ENCODE data around the gene SEC23B. TPM values are rescaled to one million over a fixed set of nuclear protein-coding genes. Genes with fewer than 3 reads are reported as not detected.

SEC23B gene
- total RNA-seq, 1 experiment from 2014 or later: 85.8 TPM

DNA sequence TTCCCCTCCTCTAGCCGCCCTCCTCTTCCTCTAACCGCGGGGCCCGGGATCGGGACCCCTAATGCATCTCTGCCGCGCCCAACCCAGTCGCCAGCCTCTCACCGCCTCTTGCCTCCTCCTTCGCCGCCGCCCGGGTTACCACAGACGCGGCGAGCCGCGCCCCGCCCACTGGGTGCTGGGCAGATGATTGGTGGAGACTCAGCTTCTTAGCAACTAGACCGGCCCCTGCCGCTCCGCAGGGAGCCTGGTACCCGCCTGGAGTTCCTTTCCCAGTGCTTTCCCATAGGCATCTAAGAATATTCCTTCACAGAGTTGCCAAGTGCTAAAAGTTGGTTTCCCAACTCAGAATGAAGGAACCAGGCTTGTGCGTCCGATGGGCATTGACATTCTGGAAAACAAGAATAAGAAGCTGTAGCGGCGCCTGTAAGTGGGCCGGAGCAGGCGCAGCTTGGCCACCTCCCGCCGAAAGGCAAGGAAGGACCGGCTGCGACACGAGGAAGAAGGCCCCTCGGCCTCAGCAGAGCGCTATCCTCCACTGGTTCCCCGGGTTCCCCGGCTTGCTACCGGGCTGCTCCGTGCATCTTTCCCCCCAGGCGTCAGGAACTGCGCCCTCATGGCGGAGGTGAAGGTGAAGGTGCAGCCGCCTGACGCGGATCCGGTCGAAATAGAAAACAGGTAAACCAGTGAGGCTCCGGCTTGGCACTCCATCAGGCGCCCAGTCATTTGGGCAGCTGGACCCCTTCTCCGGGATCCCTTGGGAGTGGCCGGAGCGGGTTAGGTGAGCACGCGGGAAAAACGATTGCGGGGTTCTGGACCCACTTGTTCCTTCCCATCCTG is 40.6 kb upstream of the SEC23B start, which contains the start of the genes DZANK1 and POLR3F (continued):
- TF ChIP-seq CEBPB (IDR thresholded peaks at IDR 0.05; ENCODE audit: low read depth) (no peak), EZH2 (IDR thresholded peaks at IDR 0.05) (no peak), ZNF274 (IDR thresholded peaks at IDR 0.05; ENCODE audit: low read depth, low read length) (no peak), EGR1 (IDR thresholded peaks at IDR 0.05; ENCODE audit: low read depth) (no peak)
- TF ChIP-seq, protein P1, sequence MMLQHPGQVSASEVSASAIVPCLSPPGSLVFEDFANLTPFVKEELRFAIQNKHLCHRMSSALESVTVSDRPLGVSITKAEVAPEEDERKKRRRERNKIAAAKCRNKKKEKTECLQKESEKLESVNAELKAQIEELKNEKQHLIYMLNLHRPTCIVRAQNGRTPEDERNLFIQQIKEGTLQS (IDR thresholded peaks at IDR 0.05): no peak

DNA sequence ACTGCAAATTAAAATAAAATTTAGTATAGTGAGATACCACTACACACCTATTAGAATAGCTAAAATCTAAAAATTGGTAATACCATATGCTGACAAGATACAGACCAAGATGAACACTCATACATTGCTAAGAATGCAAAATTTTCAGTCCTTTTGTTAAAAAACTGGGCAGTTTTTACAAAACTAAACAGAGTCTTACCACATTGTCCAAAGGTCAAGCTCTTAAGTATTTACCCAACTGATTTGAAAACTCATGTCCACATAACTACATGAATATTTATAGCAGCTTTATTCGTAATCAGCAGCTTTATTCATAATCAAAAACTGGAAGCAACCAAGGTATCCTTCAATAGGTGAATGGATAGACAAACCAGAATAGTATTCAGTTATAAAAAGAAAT is 30.5 kb upstream of the SEC23B start:
- DNase-seq (ENCODE audit: low read depth, low spot score) (no peak), ATAC-seq (no peak)
- ChIA-PET CTCF (no interaction called here), RAD21 (ENCODE audit: low non-redundant PET in 1 of 2, low total read pairs in 2 of 2, uncharacterized antibody in 2 of 2, unreplicated experiment in 2 of 2) (no interaction called here), POLR2A (no interaction called here)
- no peaks in the 10 kb centered on the region for H3K27me3 ChIP-seq (ENCODE audit: insufficient read depth, low read length)
- no peak overlapping the region for H3K27ac ChIP-seq (ENCODE audit: low read depth, low read length)
- H3K9me3 ChIP-seq (ENCODE audit: control insufficient read depth in 1 of 2, insufficient read depth in 1 of 2, low read depth in 1 of 2, low read length in 2 of 2): no peaks in the 10 kb centered on the region
- no peaks in the 10 kb centered on the region for H3K9me2 ChIP-seq (ENCODE audit: insufficient read depth)
- no peaks in the 10 kb centered on the region for H3K79me2 ChIP-seq (ENCODE audit: insufficient read depth, low read length)
- H4K20me1 ChIP-seq (ENCODE audit: insufficient read depth): no peaks in the 10 kb centered on the region
- H3K4me1 ChIP-seq (ENCODE audit: control insufficient read depth in 1 of 2, insufficient read depth in 2 of 2, low read length in 2 of 2): no peaks in the 10 kb centered on the region
- no peak overlapping the region for H3K9ac ChIP-seq (ENCODE audit: low read length)
- H3K4me2 ChIP-seq (ENCODE audit: low read length): no peak overlapping the region
- peaks cover 21 to 45% of the 10 kb centered on the region in 2 experiments; a peak in 3 of 4 replicates for H3K36me3 ChIP-seq (ENCODE audit: control insufficient read depth in 1 of 2, insufficient read depth in 2 of 2, low read length in 2 of 2)
- no peak overlapping the region for H3K4me3 ChIP-seq (replicated peaks in 1 of 2; ENCODE audit: low read depth in 1 of 2, low read length in 2 of 2)
- intact Hi-C loops (cut with micrococcal nuclease): no loop called here
- BruUV-seq (replicated peaks): no TSS peak
- no peak overlapping the region for H2AFZ ChIP-seq (ENCODE audit: low read depth, low read length, poor library complexity, severe bottlenecking)
- TF ChIP-seq SRF (IDR thresholded peaks at IDR 0.05; ENCODE audit: low read depth) (no peak), ZNF274 (IDR thresholded peaks at IDR 0.05; ENCODE audit: low read depth, low read length) (no peak), CEBPB (IDR thresholded peaks at IDR 0.05; ENCODE audit: low read depth) (no peak), TCF7L2 (IDR thresholded peaks at IDR 0.05; ENCODE audit: borderline replicate concordance, extremely low read depth, insufficient read depth, insufficient read length) (no peak), SP1 (IDR thresholded peaks at IDR 0.05; ENCODE audit: low read depth) (no peak), SIN3A (IDR thresholded peaks at IDR 0.05; ENCODE audit: low read depth) (no peak), CBX3 (IDR thresholded peaks at IDR 0.05; ENCODE audit: low read depth) (no peak), RAD21 (IDR thresholded peaks at IDR 0.05; ENCODE audit: low read depth) (no peak)
- TF ChIP-seq, protein P2, sequence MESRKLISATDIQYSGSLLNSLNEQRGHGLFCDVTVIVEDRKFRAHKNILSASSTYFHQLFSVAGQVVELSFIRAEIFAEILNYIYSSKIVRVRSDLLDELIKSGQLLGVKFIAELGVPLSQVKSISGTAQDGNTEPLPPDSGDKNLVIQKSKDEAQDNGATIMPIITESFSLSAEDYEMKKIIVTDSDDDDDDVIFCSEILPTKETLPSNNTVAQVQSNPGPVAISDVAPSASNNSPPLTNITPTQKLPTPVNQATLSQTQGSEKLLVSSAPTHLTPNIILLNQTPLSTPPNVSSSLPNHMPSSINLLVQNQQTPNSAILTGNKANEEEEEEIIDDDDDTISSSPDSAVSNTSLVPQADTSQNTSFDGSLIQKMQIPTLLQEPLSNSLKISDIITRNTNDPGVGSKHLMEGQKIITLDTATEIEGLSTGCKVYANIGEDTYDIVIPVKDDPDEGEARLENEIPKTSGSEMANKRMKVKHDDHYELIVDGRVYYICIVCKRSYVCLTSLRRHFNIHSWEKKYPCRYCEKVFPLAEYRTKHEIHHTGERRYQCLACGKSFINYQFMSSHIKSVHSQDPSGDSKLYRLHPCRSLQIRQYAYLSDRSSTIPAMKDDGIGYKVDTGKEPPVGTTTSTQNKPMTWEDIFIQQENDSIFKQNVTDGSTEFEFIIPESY (IDR thresholded peaks at IDR 0.05; ENCODE audit: extremely low read depth, insufficient replicate concordance, low read length): no peak
- TF ChIP-seq, protein P3, sequence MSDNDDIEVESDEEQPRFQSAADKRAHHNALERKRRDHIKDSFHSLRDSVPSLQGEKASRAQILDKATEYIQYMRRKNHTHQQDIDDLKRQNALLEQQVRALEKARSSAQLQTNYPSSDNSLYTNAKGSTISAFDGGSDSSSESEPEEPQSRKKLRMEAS (IDR thresholded peaks at IDR 0.05): no peak
- TF ChIP-seq, protein P4, sequence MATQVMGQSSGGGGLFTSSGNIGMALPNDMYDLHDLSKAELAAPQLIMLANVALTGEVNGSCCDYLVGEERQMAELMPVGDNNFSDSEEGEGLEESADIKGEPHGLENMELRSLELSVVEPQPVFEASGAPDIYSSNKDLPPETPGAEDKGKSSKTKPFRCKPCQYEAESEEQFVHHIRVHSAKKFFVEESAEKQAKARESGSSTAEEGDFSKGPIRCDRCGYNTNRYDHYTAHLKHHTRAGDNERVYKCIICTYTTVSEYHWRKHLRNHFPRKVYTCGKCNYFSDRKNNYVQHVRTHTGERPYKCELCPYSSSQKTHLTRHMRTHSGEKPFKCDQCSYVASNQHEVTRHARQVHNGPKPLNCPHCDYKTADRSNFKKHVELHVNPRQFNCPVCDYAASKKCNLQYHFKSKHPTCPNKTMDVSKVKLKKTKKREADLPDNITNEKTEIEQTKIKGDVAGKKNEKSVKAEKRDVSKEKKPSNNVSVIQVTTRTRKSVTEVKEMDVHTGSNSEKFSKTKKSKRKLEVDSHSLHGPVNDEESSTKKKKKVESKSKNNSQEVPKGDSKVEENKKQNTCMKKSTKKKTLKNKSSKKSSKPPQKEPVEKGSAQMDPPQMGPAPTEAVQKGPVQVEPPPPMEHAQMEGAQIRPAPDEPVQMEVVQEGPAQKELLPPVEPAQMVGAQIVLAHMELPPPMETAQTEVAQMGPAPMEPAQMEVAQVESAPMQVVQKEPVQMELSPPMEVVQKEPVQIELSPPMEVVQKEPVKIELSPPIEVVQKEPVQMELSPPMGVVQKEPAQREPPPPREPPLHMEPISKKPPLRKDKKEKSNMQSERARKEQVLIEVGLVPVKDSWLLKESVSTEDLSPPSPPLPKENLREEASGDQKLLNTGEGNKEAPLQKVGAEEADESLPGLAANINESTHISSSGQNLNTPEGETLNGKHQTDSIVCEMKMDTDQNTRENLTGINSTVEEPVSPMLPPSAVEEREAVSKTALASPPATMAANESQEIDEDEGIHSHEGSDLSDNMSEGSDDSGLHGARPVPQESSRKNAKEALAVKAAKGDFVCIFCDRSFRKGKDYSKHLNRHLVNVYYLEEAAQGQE (IDR thresholded peaks at IDR 0.05; ENCODE audit: low read depth): no peak
- TF ChIP-seq, protein P1 (IDR thresholded peaks at IDR 0.05): no peak
- TF ChIP-seq, protein P5, sequence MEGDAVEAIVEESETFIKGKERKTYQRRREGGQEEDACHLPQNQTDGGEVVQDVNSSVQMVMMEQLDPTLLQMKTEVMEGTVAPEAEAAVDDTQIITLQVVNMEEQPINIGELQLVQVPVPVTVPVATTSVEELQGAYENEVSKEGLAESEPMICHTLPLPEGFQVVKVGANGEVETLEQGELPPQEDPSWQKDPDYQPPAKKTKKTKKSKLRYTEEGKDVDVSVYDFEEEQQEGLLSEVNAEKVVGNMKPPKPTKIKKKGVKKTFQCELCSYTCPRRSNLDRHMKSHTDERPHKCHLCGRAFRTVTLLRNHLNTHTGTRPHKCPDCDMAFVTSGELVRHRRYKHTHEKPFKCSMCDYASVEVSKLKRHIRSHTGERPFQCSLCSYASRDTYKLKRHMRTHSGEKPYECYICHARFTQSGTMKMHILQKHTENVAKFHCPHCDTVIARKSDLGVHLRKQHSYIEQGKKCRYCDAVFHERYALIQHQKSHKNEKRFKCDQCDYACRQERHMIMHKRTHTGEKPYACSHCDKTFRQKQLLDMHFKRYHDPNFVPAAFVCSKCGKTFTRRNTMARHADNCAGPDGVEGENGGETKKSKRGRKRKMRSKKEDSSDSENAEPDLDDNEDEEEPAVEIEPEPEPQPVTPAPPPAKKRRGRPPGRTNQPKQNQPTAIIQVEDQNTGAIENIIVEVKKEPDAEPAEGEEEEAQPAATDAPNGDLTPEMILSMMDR (IDR thresholded peaks at IDR 0.05 in 2 of 3, conservative IDR thresholded peaks at IDR 0.05 in 1 of 3; ENCODE audit: borderline replicate concordance in 1 of 3, insufficient read depth in 1 of 3, low read depth in 2 of 3, low read length in 2 of 3): no peak
